Measurements from ENCODE around the gene METTL13. TPM values are rescaled to one million over a fixed set of nuclear protein-coding genes. Genes with fewer than 3 reads are reported as not detected.

METTL13 gene, protein sequence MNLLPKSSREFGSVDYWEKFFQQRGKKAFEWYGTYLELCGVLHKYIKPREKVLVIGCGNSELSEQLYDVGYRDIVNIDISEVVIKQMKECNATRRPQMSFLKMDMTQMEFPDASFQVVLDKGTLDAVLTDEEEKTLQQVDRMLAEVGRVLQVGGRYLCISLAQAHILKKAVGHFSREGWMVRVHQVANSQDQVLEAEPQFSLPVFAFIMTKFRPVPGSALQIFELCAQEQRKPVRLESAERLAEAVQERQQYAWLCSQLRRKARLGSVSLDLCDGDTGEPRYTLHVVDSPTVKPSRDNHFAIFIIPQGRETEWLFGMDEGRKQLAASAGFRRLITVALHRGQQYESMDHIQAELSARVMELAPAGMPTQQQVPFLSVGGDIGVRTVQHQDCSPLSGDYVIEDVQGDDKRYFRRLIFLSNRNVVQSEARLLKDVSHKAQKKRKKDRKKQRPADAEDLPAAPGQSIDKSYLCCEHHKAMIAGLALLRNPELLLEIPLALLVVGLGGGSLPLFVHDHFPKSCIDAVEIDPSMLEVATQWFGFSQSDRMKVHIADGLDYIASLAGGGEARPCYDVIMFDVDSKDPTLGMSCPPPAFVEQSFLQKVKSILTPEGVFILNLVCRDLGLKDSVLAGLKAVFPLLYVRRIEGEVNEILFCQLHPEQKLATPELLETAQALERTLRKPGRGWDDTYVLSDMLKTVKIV
- 10 to 100 TPM; 31.9 to 40.4 (median 38.2) TPM for polyA plus RNA-seq (ENCODE audit: insufficient read length in 3 of 3)

DNA sequence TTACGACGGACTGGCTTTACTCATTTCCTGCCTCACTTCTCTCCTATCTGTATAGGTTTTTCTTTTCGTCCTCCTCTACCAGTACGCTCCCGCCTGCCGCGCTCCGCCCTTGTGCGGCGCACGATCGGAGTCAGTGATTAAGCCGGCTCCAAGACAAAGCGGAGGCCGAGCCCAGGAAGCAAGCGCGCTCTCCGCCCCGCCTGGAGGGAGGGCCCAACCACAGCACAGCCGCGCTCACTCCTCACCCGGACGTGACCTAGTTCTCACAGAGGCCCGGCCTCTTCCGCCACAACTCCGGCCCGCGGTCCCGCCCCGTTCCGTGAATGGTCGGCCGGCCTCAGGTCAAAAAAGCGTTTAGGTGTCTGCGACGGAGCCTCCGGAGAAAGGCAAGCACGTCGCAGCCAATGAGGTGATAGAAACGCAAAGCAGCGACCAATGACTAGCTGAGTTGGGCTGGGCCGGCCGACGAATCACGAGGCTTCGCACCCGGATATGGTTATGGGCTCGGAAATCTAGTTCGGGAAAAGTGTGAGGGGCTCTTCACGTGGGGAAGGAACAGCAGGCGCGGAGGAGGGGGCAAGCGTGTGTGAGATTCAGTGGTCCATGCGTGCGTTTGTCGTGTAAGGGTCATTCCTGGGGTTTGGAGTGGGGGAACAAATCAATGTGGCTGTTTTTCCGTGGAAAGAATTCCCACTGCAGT lies at the start of gene METTL13:
TSS of gene METTL13 (plus strand) at position 485 of the 700 bp plus-strand sequence. CDS start 308 bp downstream, outside the sequence.
- DNase-seq (ENCODE audit: low read depth in 3 of 3, low spot score in 2 of 3), result peak; percentile 93 to 97 (median 97)

DNA sequence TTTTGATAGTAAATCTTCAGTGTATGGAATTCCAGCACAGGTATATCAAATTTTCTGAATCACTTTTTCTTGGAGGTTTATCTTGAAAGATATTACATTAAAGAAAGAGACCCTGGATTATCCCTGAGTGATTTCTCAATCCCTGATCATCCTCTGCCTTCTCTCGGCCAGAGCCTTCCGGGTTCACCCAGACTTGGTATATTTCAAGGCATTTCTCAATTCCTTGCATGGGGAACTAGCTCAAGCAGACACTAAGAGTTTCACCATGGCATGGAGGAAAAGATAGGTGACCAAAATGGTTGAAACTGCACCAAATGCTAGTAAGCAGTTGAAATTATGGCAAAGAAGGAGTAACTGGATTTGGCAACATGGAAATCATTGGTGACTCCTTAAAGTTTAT lies 45.3 kb upstream of the METTL13 start:
- no peak for DNase-seq (ENCODE audit: low read depth in 3 of 3, low spot score in 2 of 3)

DNA sequence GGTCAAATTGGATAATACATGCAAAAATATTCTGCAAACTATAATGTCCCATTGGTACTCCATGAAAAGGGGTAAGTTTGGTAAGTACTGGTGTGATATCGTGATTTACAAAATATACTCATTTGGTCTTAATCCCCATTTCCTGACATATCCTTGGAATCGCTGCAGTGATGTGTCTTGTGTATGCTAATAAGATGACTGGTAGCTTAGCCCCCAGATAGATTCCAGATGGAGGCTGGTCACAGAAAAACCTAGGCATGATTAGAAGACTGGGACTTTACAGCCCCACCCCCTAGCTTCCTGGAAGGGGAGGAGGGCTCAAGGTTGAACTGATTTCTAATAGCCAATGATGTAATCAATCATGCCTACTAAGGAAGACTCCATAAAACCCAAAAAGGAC lies 42.5 kb upstream of the METTL13 start:
- DNase-seq (ENCODE audit: low read depth in 3 of 3, low spot score in 2 of 3), result no peak

DNA sequence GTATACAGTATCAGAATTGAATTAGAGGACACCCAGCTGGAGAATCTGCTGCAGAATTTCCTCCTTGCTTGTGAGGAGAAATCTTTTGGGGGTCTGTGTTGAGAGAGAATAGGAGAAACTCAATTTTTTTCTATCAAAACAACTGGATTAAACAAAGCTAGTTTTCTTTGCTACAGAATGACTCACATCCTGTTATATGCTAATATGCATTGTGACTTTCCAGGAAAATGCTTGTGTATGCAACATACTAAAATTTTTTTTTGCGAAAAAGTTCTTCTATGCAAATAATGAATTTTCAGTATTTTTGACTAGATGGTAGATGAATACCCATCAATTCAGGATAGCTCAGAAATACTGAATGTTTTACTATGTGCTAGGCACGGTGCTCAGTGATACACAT lies 41.8 kb upstream of the METTL13 start:
- DNase-seq (ENCODE audit: low read depth in 3 of 3, low spot score in 2 of 3), result no peak

DNA sequence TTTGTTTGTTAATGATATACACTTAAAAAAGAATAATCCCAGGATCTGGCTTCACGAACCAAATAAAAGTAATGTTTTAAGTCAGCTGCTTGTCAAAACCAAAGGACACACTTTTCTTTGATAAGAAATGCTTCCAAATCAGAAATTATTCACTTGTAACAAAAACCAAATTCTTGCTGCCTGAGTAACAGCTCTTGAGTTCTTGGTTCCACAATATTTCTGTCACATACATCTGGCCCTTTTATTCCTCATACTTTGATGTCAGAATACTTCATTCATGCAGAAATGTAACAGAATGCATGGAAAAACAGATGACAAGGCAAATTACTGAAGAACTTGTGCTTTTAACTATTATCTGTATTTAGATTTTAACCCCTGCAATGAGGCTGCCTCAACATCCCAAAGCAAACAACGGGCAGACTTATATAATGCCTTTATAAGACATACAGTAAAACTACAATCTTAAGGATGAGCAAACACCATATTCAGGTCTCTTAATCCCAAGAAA lies 41.0 kb upstream of the METTL13 start:
- DNase-seq (ENCODE audit: low read depth in 3 of 3, low spot score in 2 of 3), result no peak

DNA sequence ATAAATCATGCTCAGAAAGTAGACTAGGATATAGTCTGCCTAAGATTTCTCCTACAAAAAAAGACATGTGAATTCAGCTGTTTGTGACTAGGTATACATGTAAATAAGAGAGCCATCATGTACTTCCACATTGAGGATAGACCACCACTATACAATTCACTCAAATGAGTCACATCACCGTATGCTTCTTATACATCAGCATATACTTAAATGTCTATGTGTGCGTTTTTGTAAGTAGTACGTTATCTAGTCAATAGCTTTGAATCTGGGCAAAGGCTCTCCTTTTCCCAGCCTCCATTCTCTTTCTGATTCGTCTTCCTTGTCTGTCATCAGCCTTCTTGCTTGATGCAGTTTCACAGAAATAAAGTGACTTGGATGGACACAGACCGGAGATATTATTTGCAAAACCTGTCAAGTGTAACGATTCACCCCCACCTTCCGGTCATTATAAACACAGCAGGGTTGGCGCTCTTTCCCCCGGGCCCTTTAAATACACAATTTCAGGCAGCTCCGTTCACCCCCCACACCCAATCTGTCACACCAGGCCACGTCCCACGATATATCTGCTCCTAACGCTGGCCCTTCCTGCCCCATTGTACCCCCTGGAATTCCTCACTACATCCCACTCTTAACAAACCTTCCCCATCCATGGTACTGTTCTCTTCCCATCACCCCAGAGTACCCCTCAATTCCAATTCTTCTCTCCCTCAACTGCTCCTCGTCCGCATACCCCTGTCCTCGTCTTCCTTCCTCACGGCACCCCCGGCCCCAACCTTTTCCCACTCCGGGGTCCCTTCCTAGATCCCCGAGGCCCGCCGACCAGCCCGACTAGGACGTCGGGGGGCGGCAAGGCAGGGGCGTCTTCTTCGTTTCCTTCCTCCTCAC lies 40.2 kb upstream of the METTL13 start:
- DNase-seq (ENCODE audit: low read depth in 3 of 3, low spot score in 2 of 3), result peak in 2 of 3 donors; percentile 13 to 29

DNA sequence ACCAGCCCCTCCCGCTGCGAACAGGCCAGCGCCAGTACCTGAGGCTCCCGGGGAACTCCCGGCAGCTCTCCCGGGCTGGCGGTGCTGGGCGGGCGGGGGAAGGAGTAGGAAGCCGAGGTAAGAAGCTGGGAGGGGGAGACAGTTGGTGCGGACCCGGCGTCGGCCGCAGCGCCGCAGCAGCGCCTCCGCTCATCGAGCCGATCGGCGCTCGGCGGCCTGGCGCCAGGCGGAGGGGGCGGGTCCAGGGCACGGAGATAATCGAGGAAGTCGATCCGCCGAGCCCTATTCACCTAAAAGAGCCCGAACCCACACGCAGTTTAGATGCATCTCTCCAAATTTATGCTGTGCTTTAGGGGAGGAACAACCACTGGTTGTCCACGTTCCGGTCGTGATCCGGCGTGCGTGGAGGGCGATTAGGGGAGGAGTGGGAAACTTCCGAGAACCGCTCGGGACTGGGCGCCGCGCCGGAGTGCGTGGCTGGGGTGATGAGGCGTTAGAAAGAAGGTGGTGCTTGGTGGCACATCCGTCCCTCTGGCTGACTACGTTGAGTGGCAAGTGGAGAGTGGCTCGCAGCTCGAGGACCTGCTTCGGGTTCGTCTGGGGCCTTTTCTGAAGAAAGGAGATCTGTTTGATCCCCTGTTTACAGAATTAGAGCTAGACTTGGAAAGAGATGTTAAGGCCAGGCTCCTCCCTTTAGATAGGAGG lies 39.4 kb upstream of the METTL13 start, which contains the start of gene VAMP4:
TSS of gene VAMP4 (minus strand) at position 194 of the 705 bp plus-strand sequence. CDS start 3,651 bp downstream, outside the sequence.
- peak; percentile 81 to 90 (median 82) for DNase-seq (ENCODE audit: low read depth in 3 of 3, low spot score in 2 of 3)

DNA sequence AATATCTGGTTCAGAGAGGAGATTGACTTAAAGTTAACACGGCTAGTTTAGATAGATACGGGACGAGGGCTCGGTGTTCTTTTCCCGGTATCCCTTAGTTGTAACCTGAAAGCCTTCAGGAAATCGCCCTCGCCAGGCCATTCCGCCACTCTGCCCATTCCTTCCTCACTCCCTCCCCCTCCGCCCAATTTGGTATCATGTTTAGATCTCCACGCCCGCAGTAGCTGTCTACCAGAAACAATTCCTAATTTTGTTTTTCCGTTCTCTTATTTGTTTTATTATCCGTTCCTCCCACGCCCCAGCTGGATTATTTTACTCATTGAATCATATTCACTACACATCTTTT lies 38.9 kb upstream of the METTL13 start:
- DNase-seq (ENCODE audit: low read depth in 3 of 3, low spot score in 2 of 3), result no peak

DNA sequence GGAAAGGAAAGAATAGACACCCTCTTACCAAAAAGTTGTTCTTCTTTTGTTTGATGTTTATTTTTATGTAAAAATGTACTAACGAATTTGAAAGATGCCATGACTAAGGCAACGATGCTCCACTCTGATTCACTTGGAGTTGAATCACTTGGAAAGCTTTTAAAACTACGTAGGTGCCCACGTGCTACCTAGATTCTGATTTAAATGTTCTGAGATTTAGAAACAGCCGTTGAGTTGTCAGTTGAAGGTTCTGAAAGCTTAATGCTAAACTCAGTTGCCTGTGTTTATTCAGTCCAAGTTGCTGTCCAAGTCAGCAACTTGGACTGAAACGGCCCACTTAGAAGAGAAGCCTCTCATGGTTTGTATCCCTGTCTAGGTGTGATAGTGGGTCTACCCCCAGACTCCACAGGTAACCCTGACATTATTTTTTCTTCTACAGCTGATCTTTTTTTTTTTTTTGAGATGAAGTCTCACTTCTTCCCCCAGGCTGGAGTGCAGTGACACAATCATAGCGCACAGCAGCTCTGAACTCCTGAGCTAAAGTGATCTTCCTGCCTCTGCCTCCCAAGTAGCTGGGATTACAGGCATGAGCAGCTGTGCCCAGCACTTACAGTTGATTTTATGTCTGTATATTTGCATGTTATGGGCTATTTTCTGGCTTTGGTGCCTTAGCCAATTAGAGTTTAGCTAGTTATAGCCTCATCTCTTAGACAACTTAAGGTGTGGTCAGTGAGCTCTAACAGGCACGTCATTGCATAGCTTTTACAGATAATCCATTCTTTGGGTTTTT lies 38.2 kb upstream of the METTL13 start:
- DNase-seq (ENCODE audit: low read depth in 3 of 3, low spot score in 2 of 3), result peak in 1 of 3 donors; percentile 14

DNA sequence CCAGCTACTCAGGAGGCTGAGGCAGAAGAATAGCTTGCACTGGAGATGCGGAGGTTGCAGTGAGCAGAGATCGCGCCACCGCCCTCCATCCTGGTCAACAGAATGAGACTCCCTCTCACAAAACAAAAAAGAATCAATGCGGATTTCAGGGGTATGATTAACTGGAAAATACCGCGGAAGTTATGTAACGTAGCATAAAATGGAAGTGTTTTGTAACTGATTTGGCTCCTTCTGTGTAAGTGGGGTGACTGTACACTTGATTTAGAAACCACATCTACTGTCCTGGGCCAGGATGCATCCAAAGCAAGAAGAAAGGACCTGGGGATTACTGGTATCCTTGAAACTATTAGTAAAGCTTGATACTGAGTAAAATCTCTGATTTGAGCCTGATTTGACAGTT lies 36.5 kb upstream of the METTL13 start:
- DNase-seq (ENCODE audit: low read depth in 3 of 3, low spot score in 2 of 3), result no peak

DNA sequence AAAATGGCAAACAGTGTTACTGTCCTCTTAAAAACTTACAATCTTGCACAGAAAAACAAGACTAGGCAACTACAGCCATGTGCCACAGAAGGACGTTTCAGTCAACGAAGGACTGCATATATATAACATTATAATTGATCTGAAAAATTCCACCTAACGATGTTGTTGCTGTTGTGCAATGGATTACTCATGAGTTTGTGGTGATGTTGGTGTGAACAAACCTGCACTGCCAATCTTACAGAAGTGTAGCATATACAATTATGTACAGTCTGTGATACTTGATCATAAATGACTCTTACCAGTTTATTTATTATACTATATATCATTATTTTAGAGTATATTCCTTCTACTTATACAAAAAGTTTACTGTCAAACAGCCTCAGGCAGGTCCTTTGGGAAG lies 32.8 kb upstream of the METTL13 start:
- DNase-seq (ENCODE audit: low read depth in 3 of 3, low spot score in 2 of 3), result no peak

DNA sequence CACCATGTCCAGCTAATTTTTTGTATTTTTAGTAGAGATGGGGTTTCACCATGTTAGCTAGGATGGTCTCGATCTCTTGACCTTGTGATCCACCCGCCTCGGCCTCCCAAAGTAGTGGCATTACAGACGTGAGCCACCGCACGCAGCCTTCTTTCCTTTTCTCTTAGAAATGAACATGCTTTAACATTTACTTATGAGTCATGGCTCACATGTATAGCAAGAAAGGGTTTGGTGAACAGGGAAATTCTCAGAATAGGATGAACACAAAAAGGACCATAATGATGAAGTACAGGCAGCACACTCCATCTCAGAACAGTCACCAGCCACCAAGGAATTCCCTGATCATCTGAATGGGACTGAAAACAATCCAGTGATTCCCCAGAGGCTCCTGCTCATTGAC lies 30.2 kb upstream of the METTL13 start:
- no peak for DNase-seq (ENCODE audit: low read depth in 3 of 3, low spot score in 2 of 3)

DNA sequence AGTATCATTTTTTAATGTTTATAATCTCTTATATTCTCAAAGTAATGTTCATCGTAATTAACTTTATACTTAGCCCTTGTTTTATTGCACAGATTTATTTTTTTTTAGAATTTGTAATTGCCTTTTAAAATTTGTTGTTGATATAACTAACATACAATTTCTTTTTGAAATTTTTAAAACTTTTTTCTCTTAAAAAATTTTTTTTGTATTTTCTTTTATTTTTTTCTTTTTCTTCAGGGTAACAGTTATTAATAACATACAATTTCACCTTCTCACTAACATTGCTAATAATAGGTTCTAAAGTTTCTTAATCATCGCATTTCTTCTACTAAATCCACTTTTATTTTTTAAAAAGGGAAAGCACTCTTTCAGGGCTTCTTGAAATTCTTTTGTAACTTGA lies 28.3 kb upstream of the METTL13 start:
- no peak for DNase-seq (ENCODE audit: low read depth in 3 of 3, low spot score in 2 of 3)

DNA sequence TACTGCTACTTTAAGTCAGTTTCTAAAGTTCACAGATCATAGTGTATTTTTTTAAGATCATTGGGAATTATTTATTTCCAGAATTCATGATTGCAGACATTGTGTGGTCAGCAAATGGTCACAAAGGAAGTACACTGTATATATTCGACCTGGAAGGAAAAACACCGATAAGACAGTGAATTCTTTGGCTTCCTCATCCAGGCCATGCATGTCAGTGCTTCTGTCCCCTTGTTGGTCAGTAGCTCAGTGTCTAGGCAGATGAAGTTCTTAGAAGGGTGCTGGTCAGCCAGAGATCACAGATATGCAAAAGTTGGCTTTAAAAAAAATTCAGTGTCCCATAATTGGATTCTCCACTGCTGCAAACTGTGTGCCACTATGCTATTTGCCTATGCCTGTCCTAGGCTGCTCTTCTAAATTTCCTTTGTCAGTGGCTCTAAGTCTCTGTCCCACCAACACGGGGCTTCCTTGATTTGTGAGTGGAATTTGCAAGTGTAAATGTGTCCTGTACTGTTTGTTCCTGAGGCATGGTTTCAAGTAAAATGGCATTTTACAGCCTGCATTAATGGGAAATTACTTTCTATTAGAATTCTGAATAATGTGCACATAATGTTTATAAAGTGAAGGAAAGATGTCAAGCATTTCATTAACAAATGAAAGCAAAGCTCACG lies 27.6 kb upstream of the METTL13 start:
- DNase-seq (ENCODE audit: low read depth in 3 of 3, low spot score in 2 of 3), result no peak

DNA sequence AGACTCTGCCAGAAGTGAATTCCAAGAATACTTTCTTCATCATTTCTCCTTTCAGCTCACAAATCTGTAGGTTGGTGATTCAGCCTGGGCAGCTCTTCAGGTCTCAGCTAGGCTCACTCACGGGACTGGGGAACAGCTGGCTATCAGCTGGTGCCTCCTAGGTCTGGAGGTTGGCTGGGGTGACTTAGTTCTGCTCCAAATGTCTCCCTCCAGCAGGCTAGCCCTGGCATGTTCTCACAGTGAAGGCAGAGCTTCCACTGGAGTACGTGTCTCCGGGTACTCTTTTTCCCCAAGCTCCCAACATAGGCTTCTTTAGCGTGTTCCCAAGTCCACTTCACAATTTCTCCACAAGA lies 27.1 kb upstream of the METTL13 start:
- DNase-seq (ENCODE audit: low read depth in 3 of 3, low spot score in 2 of 3), result no peak

DNA sequence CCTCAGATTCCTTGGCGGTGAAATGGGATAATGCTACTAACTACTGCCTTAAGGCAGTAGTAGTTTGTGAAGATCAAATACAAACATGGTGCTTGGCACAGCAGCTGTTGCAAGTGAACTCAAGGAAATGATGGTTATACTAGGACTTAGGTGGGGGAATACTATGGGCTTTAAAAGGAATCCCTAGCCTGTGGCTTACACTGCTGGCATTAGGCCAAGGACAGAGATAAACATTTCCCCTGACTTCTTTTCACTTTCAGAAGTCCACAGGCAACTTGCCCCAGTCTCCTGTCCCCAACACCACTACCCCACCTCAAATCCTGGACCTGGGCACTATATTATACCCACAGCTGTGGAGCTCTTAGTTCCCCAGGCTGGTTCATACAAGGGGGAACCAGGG lies 26.5 kb upstream of the METTL13 start:
- DNase-seq (ENCODE audit: low read depth in 3 of 3, low spot score in 2 of 3), result no peak

DNA sequence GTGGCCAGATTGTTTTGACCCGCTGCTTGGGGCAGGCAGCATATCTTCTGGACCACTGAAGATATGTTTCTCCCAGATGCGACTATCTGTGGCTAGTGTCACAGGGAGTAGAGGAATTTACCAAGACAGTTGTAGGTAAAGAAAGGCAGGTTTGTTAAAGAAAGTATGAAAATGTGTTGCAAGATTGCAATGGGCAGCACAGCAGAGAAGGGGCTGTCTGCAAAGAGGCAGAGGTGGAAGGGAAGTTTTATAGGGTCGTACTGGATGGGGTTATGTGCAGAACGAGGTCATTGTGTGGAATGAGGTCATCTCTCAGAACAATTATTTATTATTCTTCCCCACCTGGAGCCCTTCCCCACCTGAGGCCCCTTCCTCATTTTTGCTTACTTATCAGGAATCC lies 24.6 kb upstream of the METTL13 start:
- no peak for DNase-seq (ENCODE audit: low read depth in 3 of 3, low spot score in 2 of 3)

DNA sequence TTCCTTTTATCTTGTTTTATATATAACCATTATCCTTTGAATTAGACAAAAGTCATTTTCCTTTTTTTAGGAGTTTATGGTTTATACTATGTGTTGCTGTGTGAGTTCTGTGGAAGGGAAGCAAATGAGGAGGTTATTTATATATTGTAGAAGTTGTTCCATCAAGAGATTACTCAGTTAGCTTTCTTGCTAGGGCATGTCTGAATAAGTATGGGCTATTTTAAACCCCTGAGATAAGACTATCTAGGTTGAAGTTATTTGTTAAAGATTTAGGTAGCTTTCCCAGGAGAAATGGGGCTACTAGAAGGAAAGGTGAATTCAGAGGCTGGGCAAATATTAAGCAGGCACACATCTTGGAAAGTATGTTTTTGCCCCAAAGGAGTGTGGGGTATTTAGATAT lies 23.4 kb upstream of the METTL13 start:
- DNase-seq (ENCODE audit: low read depth in 3 of 3, low spot score in 2 of 3), result no peak
